Measurements from ENCODE around the gene IFT122. TPM values are rescaled to one million over a fixed set of nuclear protein-coding genes. Genes with fewer than 3 reads are reported as not detected.

IFT122 gene
- total and polyA plus RNA-seq, 8 donors, result 9.9 to 163 (median 19.6) TPM

DNA sequence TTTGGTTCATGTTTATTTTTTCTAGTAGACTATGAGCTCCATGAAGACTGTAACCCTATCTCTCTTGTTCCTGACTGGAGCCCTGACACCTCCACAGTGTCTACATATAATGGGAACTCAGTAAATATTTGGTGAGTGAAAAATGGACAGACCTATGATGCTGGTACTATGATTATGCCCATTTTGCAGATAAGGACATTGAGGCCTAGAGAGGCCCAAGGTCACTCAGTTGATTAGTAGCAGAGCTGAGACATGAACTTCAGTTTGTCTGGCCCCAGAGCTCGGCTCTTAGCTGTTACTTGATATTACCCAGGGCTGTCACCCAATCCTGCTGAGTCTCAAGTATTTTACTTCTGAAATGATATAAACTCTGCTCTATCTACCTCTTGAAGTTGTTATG is 17.1 kb upstream of the IFT122 start:
- DNase-seq, result no peak
- peaks cover 5 to 16% (median 10%) of the 10 kb centered on the region in 4 donors for H3K4me1 ChIP-seq
- 84 to 100% (median 85%) methylated on average over 1 of the region's 1 CpG for WGBS, 5 donors

GRCh38 chr3:129424185-129424841 is 15.7 kb upstream of the IFT122 start:
- intact Hi-C loops (cut with DNase I; ENCODE audit: low total_unique reads), result no loop called here
- Histone ChIP-seq H3K27me3 (no peaks in the 10 kb centered on the region), H3K27ac (peak overlapping the region; percentile 46 to 81 (median 55)), H3K9me3 (no peaks in the 10 kb centered on the region), H3K36me3 (no peaks in the 10 kb centered on the region), H3K4me3 (no peak overlapping the region), H3K4me1 (peaks cover 19 to 29% (median 20%) of the 10 kb centered on the region in 4 donors)
- TF ChIP-seq POLR2AphosphoS5 (IDR thresholded peaks at IDR 0.05) (peak in 1 of 3 donors; percentile 51), CTCF (IDR thresholded peaks at IDR 0.05) (no peak), POLR2A (IDR thresholded peaks at IDR 0.05) (no peak), EP300 (IDR thresholded peaks at IDR 0.05) (no peak)
- 55 to 74% (median 66%) methylated on average over 4 of the region's 4 CpGs for WGBS, 5 donors
- peak; percentile 50 to 60 for DNase-seq

More for the DNA sequence above, 17.1 kb upstream of the IFT122 start:
- TF ChIP-seq POLR2AphosphoS5 (IDR thresholded peaks at IDR 0.05) (no peak), EP300 (IDR thresholded peaks at IDR 0.05) (no peak), CTCF (IDR thresholded peaks at IDR 0.05) (no peak), POLR2A (IDR thresholded peaks at IDR 0.05) (no peak)
- Histone ChIP-seq H3K27ac (no peak overlapping the region), H3K27me3 (no peaks in the 10 kb centered on the region), H3K36me3 (no peaks in the 10 kb centered on the region), H3K4me3 (no peak overlapping the region), H3K9me3 (no peaks in the 10 kb centered on the region)
- intact Hi-C loops (cut with DNase I; ENCODE audit: low total_unique reads), result no loop called here

GRCh38 chr3:129425213-129425612 is 14.8 kb upstream of the IFT122 start:
- WGBS, 5 donors, result 71 to 87% (median 81%) methylated on average over 3 of the region's 3 CpGs
- TF ChIP-seq EP300 (IDR thresholded peaks at IDR 0.05) (no peak), POLR2A (IDR thresholded peaks at IDR 0.05) (no peak), CTCF (IDR thresholded peaks at IDR 0.05) (no peak), POLR2AphosphoS5 (IDR thresholded peaks at IDR 0.05) (no peak)
- intact Hi-C loops (cut with DNase I; ENCODE audit: low total_unique reads), result no loop called here

DNA sequence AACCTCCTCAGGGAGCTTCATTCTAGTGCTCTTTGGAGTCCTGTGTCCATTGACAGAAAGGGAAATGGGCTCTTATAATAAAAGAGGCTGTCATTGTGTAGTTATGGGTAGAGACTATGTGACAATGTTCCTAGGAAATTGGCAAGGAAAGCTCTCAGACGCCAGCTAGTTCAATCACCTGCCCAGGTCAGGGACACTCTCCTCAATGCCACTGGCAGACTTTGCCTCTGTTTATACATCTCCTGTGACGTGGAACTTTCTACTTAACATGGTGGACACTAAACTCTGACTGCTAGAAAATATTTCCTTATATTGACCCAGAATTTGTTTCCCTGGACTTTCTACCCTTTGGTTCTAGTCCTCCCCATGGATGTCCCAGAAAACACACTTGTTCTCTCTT is 14.4 kb upstream of the IFT122 start:
- peaks cover 0 to 10% (median 7%) of the 10 kb centered on the region in 4 donors for H3K36me3 ChIP-seq
- intact Hi-C loops (cut with DNase I; ENCODE audit: low total_unique reads), result no loop called here
- no peak overlapping the region for H3K27ac ChIP-seq
- H3K4me1 ChIP-seq, result peaks cover 19 to 29% (median 20%) of the 10 kb centered on the region in 4 donors
- DNase-seq, result no peak
- WGBS, 5 donors, result 45 to 82% (median 57%) methylated on average over 2 of the region's 2 CpGs
- no peaks in the 10 kb centered on the region for H3K9me3 ChIP-seq
- TF ChIP-seq CTCF (IDR thresholded peaks at IDR 0.05), result no peak
- no peak for TF ChIP-seq POLR2AphosphoS5 (IDR thresholded peaks at IDR 0.05)
- no peak for TF ChIP-seq EP300 (IDR thresholded peaks at IDR 0.05)
- no peak for TF ChIP-seq POLR2A (IDR thresholded peaks at IDR 0.05)
- H3K4me3 ChIP-seq, result no peak overlapping the region
- no peaks in the 10 kb centered on the region for H3K27me3 ChIP-seq

More at GRCh38 chr3:129425213-129425612, 14.8 kb upstream of the IFT122 start:
- H3K27me3 ChIP-seq, result no peaks in the 10 kb centered on the region
- no peaks in the 10 kb centered on the region for H3K9me3 ChIP-seq
- no peak overlapping the region for H3K4me3 ChIP-seq
- peak overlapping the region in 1 of 5 donors; percentile 28 for H3K27ac ChIP-seq
- H3K4me1 ChIP-seq, result peaks cover 19 to 29% (median 20%) of the 10 kb centered on the region in 4 donors
- no peak for DNase-seq
- H3K36me3 ChIP-seq, result peaks cover 0 to 6% (median 3%) of the 10 kb centered on the region in 4 donors
